RWPE2 (cell line): ENCODE measurements around the gene TSHZ2.

Experiments
- ATAC-seq: fragments of 200-7000 bp; cut with Tn5 transposase; 3 replicates; pipeline ENCODE4 v1.9.1; 2021; ENCODE audit warnings: low read depth
- DNase-seq: peaks from one replicate; pipeline ENCODE4 v3.0.0-alpha.2; 2020; ENCODE audit warnings: low spot score
- H3K27ac ChIP-seq: fragments of 450-650 bp; 2 replicates; pipeline ENCODE4 v1.5.1; 2017; ENCODE audit warnings: mild to moderate bottlenecking; ENCODE audit not compliant: poor library complexity, severe bottlenecking
- H3K27me3 ChIP-seq: fragments of 250-450 bp; sonication (Bioruptor Pico); 2 replicates; pipeline ENCODE4 v1.5.1; 2021; ENCODE audit warnings: mild to moderate bottlenecking, moderate library complexity; ENCODE audit not compliant: insufficient read depth, poor library complexity, severe bottlenecking
- H3K36me3 ChIP-seq: fragments of 250-450 bp; sonication (Bioruptor Pico); 2 replicates; pipeline ENCODE4 v1.5.1; 2020; ENCODE audit warnings: low read depth, mild to moderate bottlenecking, moderate library complexity
- H3K4me1 ChIP-seq: fragments of 250-450 bp; sonication (Bioruptor Pico); 2 replicates; pipeline ENCODE4 v1.5.1; 2021; ENCODE audit warnings: mild to moderate bottlenecking, moderate library complexity; ENCODE audit not compliant: insufficient read depth, poor library complexity, severe bottlenecking
- H3K4me3 ChIP-seq: fragments of 250-450 bp; sonication (Bioruptor Pico); 2 replicates; pipeline ENCODE4 v1.5.1; 2021; ENCODE audit warnings: mild to moderate bottlenecking, moderate library complexity; ENCODE audit not compliant: severe bottlenecking
- H3K9me3 ChIP-seq: fragments of 250-450 bp; sonication (Bioruptor Pico); 2 replicates; pipeline ENCODE4 v1.5.1; 2021; ENCODE audit warnings: mild to moderate bottlenecking, moderate library complexity; ENCODE audit not compliant: severe bottlenecking
- CTCF ChIP-seq: fragments of 450-650 bp; IDR thresholded peaks from one replicate; pipeline ENCODE4 v1.5.1; 2017; ENCODE audit warnings: mild to moderate bottlenecking, moderate library complexity; ENCODE audit not compliant: poor library complexity, severe bottlenecking

The TSHZ2 gene

GRCh38 chr20:53133628-53134027 is 161.5 kb downstream of the TSHZ2 start:
- H3K27me3 ChIP-seq: no peaks in the 10 kb centered on the region
- no peak overlapping the region for H3K27ac ChIP-seq
- no peak for TF ChIP-seq CTCF
- DNase-seq: no peak
- no peaks in the 10 kb centered on the region for H3K4me1 ChIP-seq
- H3K36me3 ChIP-seq: no peaks in the 10 kb centered on the region
- no peak for ATAC-seq
- H3K9me3 ChIP-seq: no peaks in the 10 kb centered on the region
- H3K4me3 ChIP-seq: no peak overlapping the region

- Histone ChIP-seq H3K9me3 (no peaks in the 10 kb centered on the region), H3K4me1 (no peaks in the 10 kb centered on the region), H3K27ac (no peak overlapping the region), H3K36me3 (no peaks in the 10 kb centered on the region), H3K27me3 (no peaks in the 10 kb centered on the region), H3K4me3 (no peak overlapping the region)
- DNase-seq (no peak), ATAC-seq (no peak)
- TF ChIP-seq CTCF: no peak
These were observed 164.3 kb downstream of the TSHZ2 start for GRCh38 chr20:53136473-53136872.

GRCh38 chr20:53138454-53139262 is 166.5 kb downstream of the TSHZ2 start:
- no peak overlapping the region for H3K4me3 ChIP-seq
- peak; percentile 20; the same call in 1 of the 3 replicates for ATAC-seq

GRCh38 chr20:53141201-53142050 is 169.3 kb downstream of the TSHZ2 start:
- no peaks in the 10 kb centered on the region for H3K27me3 ChIP-seq
- no peak overlapping the region for H3K27ac ChIP-seq
- H3K4me3 ChIP-seq: no peak overlapping the region
- no peak for ATAC-seq
- DNase-seq: no peak
- TF ChIP-seq CTCF: no peak
- H3K36me3 ChIP-seq: no peaks in the 10 kb centered on the region
- no peaks in the 10 kb centered on the region for H3K4me1 ChIP-seq
- no peaks in the 10 kb centered on the region for H3K9me3 ChIP-seq

More at GRCh38 chr20:53138454-53139262, 166.5 kb downstream of the TSHZ2 start:
- H3K9me3 ChIP-seq: no peaks in the 10 kb centered on the region
- H3K36me3 ChIP-seq: no peaks in the 10 kb centered on the region
- TF ChIP-seq CTCF: no peak
- no peaks in the 10 kb centered on the region for H3K4me1 ChIP-seq
- no peak overlapping the region for H3K27ac ChIP-seq
- no peaks in the 10 kb centered on the region for H3K27me3 ChIP-seq
- no peak for DNase-seq
